Cardiac muscle cell (in vitro differentiated cells and primary cell): ENCODE measurements around the gene ANKS1A. TPM values are rescaled to one million over a fixed set of nuclear protein-coding genes. Genes with fewer than 3 reads are reported as not detected.
A peak's percentile ranks its signal among the peaks of the same experiment; 100 is the strongest.

Experiments
- DNase-seq, 2 donors: peaks; one replicate each; pipeline versions ENCODE4 v3.0.0 to v3.0.0-alpha.2; 2010 to 2017; ENCODE audit warnings: low read depth in 1 of 2, low spot score in 1 of 2
- H3K27ac ChIP-seq: fragments of 200-600 bp; sonication (generic); 2 replicates; pipeline ENCODE4 v1.5.1; 2016
- H3K27me3 ChIP-seq: fragments of 200-600 bp; sonication (generic); 2 replicates; pipeline ENCODE4 v1.6.0; 2016; ENCODE audit warnings: control low read depth
- H3K36me3 ChIP-seq: fragments of 200-600 bp; sonication (generic); 2 replicates; pipeline ENCODE4 v1.5.1; 2016; ENCODE audit warnings: control low read depth
- H3K4me1 ChIP-seq: fragments of 200-600 bp; sonication (generic); 2 replicates; pipeline ENCODE4 v1.8.1; 2017; ENCODE audit warnings: low read depth, mild to moderate bottlenecking, mixed run types
- H3K4me3 ChIP-seq: fragments of 200-600 bp; sonication (generic); 2 replicates; pipeline ENCODE4 v1.5.1; 2016; ENCODE audit warnings: mild to moderate bottlenecking
- H3K9me3 ChIP-seq: fragments of 200-600 bp; sonication (generic); 2 replicates; pipeline ENCODE4 v1.5.1; 2017; ENCODE audit warnings: low read depth, mild to moderate bottlenecking, control low read depth
- polyA plus RNA-seq: library from polyadenylated mRNA; unstranded; fragments of >200 nt; fragmentation: Nextera tagmentation; extraction: Ambion mirVana; gene quantifications from 2 replicates; pipeline ENCODE4 v1.2.1, GENCODE V29; 2016
- total RNA-seq: library from RNA; depleted of rRNA; stranded (reverse); fragments of >200 nt; gene quantifications from 2 replicates; pipeline ENCODE4 v1.2.3, GENCODE V29; 2016
- TF ChIP-seq, protein P1 (sequence below): IDR thresholded peaks from 2 replicates; pipeline ENCODE4 v1.5.1; 2012; ENCODE audit warnings: low read depth, mild to moderate bottlenecking, low read length

ANKS1A gene
- total and polyA plus RNA-seq, 2 experiments from 2014 or later: 11.3 to 27.2 TPM

DNA sequence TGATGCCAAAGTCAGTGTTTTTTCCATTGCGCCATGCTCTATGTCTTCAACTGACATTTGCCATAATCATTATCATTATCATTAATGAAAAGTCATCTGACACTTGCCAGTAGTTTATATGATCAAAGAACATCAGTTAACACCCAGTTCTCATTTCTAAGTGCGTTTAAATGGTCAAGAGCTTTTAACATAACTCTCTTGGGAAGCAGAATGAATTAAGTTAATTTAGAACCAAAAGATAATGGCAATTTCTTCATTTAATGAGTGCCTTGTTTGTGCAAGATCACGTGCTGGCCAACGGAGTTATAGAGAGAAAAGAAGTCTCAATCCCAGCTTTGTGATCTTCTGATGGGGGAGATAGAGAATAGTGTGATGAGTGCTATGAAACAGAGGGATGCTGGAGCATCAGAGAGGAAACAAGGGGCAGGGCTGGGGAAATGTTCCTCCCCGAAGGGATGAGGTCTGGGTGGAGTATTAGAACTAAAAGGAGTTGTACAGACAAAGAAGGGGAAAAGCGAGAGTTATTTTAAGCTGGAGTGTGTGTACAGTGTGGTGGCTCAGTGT lies 20.3 kb downstream of the ANKS1A start:
- Histone ChIP-seq H3K36me3 (no peaks in the 10 kb centered on the region), H3K27ac (no peak overlapping the region), H3K4me3 (no peak overlapping the region), H3K4me1 (no peaks in the 10 kb centered on the region), H3K9me3 (no peaks in the 10 kb centered on the region), H3K27me3 (no peaks in the 10 kb centered on the region)
- DNase-seq: no peak
- TF ChIP-seq, protein P1, sequence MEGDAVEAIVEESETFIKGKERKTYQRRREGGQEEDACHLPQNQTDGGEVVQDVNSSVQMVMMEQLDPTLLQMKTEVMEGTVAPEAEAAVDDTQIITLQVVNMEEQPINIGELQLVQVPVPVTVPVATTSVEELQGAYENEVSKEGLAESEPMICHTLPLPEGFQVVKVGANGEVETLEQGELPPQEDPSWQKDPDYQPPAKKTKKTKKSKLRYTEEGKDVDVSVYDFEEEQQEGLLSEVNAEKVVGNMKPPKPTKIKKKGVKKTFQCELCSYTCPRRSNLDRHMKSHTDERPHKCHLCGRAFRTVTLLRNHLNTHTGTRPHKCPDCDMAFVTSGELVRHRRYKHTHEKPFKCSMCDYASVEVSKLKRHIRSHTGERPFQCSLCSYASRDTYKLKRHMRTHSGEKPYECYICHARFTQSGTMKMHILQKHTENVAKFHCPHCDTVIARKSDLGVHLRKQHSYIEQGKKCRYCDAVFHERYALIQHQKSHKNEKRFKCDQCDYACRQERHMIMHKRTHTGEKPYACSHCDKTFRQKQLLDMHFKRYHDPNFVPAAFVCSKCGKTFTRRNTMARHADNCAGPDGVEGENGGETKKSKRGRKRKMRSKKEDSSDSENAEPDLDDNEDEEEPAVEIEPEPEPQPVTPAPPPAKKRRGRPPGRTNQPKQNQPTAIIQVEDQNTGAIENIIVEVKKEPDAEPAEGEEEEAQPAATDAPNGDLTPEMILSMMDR: no peak

DNA sequence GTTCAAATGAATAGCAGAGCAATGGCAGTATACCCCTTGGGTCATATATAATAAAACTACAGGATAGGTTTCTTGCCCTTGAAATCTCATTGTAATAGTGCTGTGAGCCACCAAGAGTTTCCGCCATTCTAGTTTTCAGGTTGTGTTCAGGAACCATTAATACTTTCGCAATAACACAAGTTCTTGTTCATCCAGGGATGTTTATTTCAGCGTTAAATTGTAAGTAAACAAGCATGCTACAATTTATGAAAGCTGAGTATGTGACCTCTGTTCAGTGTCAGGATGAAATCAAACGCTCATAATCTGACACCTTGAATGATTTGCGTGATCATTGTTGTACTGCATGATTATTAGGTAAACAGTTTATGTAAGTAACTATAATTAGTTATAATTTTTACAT lies 22.8 kb downstream of the ANKS1A start:
- no peaks in the 10 kb centered on the region for H3K4me1 ChIP-seq
- TF ChIP-seq, protein P1: no peak
- H3K4me3 ChIP-seq: no peak overlapping the region
- no peaks in the 10 kb centered on the region for H3K27me3 ChIP-seq
- no peaks in the 10 kb centered on the region for H3K36me3 ChIP-seq
- no peaks in the 10 kb centered on the region for H3K9me3 ChIP-seq
- no peak overlapping the region for H3K27ac ChIP-seq
- no peak for DNase-seq

DNA sequence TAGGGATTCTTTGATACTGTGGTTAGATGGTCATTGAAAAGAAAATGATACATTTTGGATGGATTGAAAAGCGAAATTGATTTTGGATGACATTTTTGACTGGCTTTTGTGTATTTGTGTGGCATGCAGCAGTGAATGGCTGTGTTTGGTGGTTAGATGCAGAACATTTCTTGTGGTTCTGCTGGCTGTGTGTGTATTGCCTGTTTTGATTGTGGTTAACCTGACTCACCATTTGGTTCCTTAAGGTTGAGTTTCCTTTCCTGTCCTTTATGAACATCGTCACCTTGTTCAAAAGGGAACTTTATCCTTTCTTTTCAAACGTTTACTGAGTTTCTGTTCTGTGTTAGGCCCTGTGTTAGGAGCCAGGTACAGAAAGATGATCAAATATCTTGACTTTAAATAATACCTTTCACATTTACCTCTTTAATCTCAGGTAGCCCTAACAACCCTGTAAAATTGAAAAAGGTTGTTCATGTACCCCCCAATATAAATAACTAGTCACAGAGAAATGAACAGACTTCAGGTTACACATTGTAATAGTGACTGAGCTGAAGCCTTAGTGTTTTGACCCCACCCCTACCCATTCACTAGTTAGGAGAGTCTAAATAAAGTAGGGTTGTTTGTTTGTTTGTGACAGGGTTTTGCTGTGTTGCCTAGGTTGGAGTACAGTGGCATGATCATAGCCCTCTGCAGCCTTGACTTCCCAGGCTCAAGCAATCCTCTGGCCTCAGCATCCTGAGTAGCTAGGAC lies 23.8 kb downstream of the ANKS1A start:
- peak in 1 of 2 donors; percentile 62 for DNase-seq
- TF ChIP-seq, protein P1: no peak
- no peak overlapping the region for H3K4me3 ChIP-seq
- no peaks in the 10 kb centered on the region for H3K27me3 ChIP-seq
- no peaks in the 10 kb centered on the region for H3K9me3 ChIP-seq
- no peaks in the 10 kb centered on the region for H3K36me3 ChIP-seq
- no peak overlapping the region for H3K27ac ChIP-seq
- H3K4me1 ChIP-seq: no peaks in the 10 kb centered on the region

DNA sequence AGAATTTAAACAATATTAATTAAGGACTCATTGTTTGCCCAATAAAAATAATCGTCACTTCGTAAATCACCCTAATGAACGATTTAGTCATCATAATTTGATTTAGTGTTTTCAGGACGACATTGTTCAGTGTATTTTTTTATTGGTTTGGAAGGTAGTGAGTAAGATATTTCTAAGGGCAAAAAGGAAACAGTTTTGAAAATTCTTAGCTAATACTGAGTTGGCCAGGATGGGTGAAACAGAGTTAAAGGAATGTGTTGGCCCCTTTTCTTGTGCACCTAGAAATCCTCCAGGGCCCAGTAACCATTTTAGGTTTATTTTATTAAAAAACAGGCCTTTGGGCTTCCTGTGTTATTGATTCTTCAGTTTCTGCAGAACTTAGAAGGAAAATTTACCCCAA lies 25.3 kb downstream of the ANKS1A start:
- Histone ChIP-seq H3K27ac (no peak overlapping the region), H3K27me3 (no peaks in the 10 kb centered on the region), H3K4me3 (no peak overlapping the region), H3K9me3 (no peaks in the 10 kb centered on the region), H3K36me3 (no peaks in the 10 kb centered on the region), H3K4me1 (no peaks in the 10 kb centered on the region)
- TF ChIP-seq, protein P1: no peak
- no peak for DNase-seq

DNA sequence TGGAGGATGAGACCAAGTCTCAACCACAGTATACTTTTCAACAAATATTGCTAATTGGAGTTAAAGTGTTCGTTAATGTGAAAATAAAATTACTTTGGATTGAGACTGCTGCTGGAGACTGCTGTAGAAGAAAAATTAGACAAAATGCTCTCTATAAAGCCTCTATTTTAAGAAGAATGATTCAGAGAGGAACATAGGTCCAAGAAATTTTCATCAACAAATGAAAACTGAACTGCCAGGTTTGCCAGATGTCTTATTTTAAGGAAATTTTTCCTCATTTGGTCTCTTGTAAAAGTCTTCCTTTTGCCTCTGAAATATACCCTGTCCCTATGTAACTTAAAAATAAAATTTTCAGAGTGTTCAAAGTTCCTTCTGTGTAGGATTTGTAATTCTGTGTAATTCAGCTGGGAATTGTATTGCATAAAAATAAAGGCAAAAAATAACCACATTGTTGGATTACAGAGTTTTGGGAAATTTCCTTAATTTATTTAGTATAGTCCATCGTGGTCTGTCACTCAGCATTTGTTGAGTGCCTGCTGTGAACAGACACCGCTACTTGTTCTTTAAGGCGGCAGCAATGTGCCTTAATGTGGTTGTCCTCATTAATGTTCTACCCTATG lies 27.4 kb downstream of the ANKS1A start:
- Histone ChIP-seq H3K4me3 (no peak overlapping the region), H3K27me3 (no peaks in the 10 kb centered on the region), H3K4me1 (no peaks in the 10 kb centered on the region), H3K36me3 (no peaks in the 10 kb centered on the region), H3K27ac (no peak overlapping the region), H3K9me3 (no peaks in the 10 kb centered on the region)
- DNase-seq: no peak
- TF ChIP-seq, protein P1: no peak
